BLaER1 treated with 17β-estradiol and CSF1 and Interleukin-3, amounts not matched to agents 10 nM and 100 nM (cell line): ENCODE results near the gene DDR2.

Source experiments
- H3K27ac ChIP-seq, 11 experiments: shearing (Covaris generic); formaldehyde crosslinking; 2 replicates each; pipeline ENCODE4 v1.8.1; 2022
- H3K27me3 ChIP-seq, 11 experiments: shearing (Covaris generic); formaldehyde crosslinking; 2 replicates each; pipeline ENCODE4 v1.8.1; 2022
- H3K36me3 ChIP-seq, 11 experiments: shearing (Covaris generic); formaldehyde crosslinking; 2 replicates each; pipeline ENCODE4 v1.8.1; 2022
- H3K4me1 ChIP-seq, 10 experiments: shearing (Covaris generic); formaldehyde crosslinking; 2 replicates each; pipeline ENCODE4 v1.8.1; 2022
- H3K4me2 ChIP-seq, 11 experiments: shearing (Covaris generic); formaldehyde crosslinking; 2 replicates each; pipeline ENCODE4 v1.8.1; 2022
- H3K4me3 ChIP-seq, 10 experiments: shearing (Covaris generic); formaldehyde crosslinking; 2 replicates each; pipeline ENCODE4 v1.8.1; 2022
- H3K9ac ChIP-seq, 11 experiments: shearing (Covaris generic); formaldehyde crosslinking; 2 replicates each; pipeline ENCODE4 v1.8.1; 2022
- H3K9me3 ChIP-seq, 11 experiments: shearing (Covaris generic); formaldehyde crosslinking; replicated peaks in 1 of 11; 2 replicates each; pipeline ENCODE4 v1.8.1; 2022
- H4K20me1 ChIP-seq, 11 experiments: shearing (Covaris generic); formaldehyde crosslinking; 2 replicates each; pipeline ENCODE4 v1.8.1; 2022
- Cebpa-rat ChIP-seq, 11 experiments: shearing (Covaris generic); IDR thresholded peaks; 2 replicates each; pipeline ENCODE4 v1.8.1; 2022

The DDR2 gene

DNA sequence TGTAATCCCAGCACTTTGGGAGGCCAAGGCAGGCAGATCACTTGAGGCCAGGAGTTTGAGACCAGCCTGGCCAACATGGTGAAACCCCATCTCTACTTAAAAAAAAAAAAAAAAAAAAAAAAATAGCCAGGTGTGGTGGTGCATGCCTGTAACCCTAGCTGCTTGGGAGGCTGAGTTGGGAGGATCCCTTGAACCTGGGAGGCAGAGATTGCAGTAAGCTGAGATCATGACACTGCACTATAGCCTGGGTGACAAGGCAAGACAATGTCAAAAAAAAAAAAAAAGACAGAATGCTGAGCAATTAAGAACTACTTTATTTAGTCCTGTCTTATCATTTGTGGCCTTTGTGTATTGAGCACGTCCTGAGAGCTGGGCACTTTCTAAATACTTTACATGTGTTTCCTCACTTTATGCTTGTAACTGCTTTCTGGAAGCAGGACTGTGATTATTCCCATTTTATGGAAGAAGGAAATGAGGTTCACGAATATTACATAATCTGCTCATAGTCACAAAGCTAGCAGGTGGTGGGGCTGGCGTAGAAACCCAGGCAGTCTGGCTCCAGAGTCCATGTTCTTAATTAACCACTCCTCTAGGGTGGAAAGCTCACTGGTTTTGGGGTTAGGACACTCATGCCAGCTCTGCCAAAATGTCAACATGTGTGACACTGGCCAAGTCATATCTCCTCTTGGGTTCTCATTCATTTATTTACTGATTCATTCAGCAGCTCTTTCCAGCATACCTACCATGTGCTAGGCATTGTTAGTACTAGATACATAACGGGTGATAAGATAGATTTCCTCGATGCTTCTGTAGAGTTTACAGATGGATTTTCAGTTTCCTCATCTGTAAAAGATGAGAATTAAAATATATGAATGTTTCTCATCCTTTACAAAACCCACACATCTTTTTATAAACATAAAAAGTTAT is 57.7 kb downstream of the DDR2 start:
- Histone ChIP-seq H3K27me3 (no peaks in the 10 kb centered on the region), H4K20me1 (no peaks in the 10 kb centered on the region), H3K27ac (peak overlapping the region in 4 of 11 experiments; percentile 15 to 53 (median 32); a peak in 1 of 22 replicates), H3K36me3 (no peaks in the 10 kb centered on the region), H3K9me3 (no peaks in the 10 kb centered on the region), H3K9ac (no peak overlapping the region), H3K4me2 (peak overlapping the region in 6 of 11 experiments; percentile 26 to 52 (median 40); a peak in 6 of 22 replicates), H3K4me1 (peaks cover 0 to 14% (median 12%) of the 10 kb centered on the region in 10 experiments; a peak in 16 of 20 replicates), H3K4me3 (no peak overlapping the region)
- no peak for TF ChIP-seq Cebpa-rat (IDR thresholded peaks at IDR 0.05)

- H4K20me1 ChIP-seq: no peaks in the 10 kb centered on the region
- no peaks in the 10 kb centered on the region for H3K9me3 ChIP-seq
- H3K4me3 ChIP-seq: no peak overlapping the region
- H3K27ac ChIP-seq: peak overlapping the region in 6 of 11 experiments; percentile 4 to 53 (median 32); a peak in 6 of 22 replicates
- H3K27me3 ChIP-seq: no peaks in the 10 kb centered on the region
- no peak for TF ChIP-seq Cebpa-rat (IDR thresholded peaks at IDR 0.05)
- H3K9ac ChIP-seq: no peak overlapping the region
- H3K4me2 ChIP-seq: peak overlapping the region in 10 of 11 experiments; percentile 2 to 52 (median 40); a peak in 18 of 22 replicates
- peaks cover 0 to 14% (median 12%) of the 10 kb centered on the region in 10 experiments; a peak in 16 of 20 replicates for H3K4me1 ChIP-seq
- H3K36me3 ChIP-seq: no peaks in the 10 kb centered on the region
Measured at GRCh38 chr1:162690672-162691434, 58.6 kb downstream of the DDR2 start.

DNA sequence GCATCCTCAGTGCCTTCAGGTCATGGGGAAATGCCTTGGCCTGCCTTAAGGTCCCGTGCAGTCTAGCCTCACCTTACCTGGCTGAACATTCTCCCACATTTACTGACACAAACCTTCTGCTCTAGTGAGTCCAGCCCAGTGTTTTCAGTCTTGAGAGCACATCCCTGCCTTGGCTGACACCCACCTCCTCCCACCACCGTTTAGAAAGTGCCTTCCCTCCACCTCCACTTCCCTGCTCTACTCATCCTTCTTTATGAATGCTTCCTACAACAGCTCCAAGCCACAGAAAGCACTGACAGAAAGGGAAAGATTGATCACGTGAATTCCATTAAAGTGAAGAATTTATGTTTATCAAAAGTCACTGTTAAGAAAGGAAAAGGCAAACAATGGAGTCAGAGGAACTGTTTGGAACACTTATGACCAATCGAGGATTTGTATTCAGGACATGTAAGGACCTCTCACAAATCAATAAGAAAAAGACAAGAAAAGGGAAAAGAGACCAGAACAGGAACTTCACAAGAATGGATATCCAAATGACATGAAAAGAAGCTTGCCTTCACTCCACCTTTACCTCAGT is 59.8 kb downstream of the DDR2 start:
- Histone ChIP-seq H3K36me3 (no peaks in the 10 kb centered on the region), H3K27ac (no peak overlapping the region), H3K27me3 (no peaks in the 10 kb centered on the region), H3K4me3 (no peak overlapping the region), H3K4me2 (no peak overlapping the region), H3K9ac (no peak overlapping the region), H4K20me1 (no peaks in the 10 kb centered on the region), H3K4me1 (peaks cover 0 to 14% (median 12%) of the 10 kb centered on the region in 10 experiments; a peak in 16 of 20 replicates), H3K9me3 (no peaks in the 10 kb centered on the region)
- no peak for TF ChIP-seq Cebpa-rat (IDR thresholded peaks at IDR 0.05)

GRCh38 chr1:162694911-162695310 is 62.6 kb downstream of the DDR2 start:
- Histone ChIP-seq H3K4me2 (no peak overlapping the region), H3K4me1 (peaks cover 0 to 14% (median 12%) of the 10 kb centered on the region in 10 experiments; a peak in 16 of 20 replicates), H3K27me3 (no peaks in the 10 kb centered on the region), H3K36me3 (no peaks in the 10 kb centered on the region), H3K9ac (no peak overlapping the region), H3K9me3 (no peaks in the 10 kb centered on the region), H3K4me3 (no peak overlapping the region), H3K27ac (no peak overlapping the region), H4K20me1 (no peaks in the 10 kb centered on the region)
- no peak for TF ChIP-seq Cebpa-rat (IDR thresholded peaks at IDR 0.05)

GRCh38 chr1:162695687-162696086 is 63.4 kb downstream of the DDR2 start:
- Histone ChIP-seq H3K27ac (no peak overlapping the region), H3K9me3 (no peaks in the 10 kb centered on the region), H3K9ac (no peak overlapping the region), H4K20me1 (no peaks in the 10 kb centered on the region), H3K4me3 (no peak overlapping the region), H3K4me1 (peaks cover 0 to 8% (median 6%) of the 10 kb centered on the region in 10 experiments; a peak in 16 of 20 replicates), H3K27me3 (no peaks in the 10 kb centered on the region), H3K36me3 (no peaks in the 10 kb centered on the region), H3K4me2 (no peak overlapping the region)
- TF ChIP-seq Cebpa-rat (IDR thresholded peaks at IDR 0.05): no peak

DNA sequence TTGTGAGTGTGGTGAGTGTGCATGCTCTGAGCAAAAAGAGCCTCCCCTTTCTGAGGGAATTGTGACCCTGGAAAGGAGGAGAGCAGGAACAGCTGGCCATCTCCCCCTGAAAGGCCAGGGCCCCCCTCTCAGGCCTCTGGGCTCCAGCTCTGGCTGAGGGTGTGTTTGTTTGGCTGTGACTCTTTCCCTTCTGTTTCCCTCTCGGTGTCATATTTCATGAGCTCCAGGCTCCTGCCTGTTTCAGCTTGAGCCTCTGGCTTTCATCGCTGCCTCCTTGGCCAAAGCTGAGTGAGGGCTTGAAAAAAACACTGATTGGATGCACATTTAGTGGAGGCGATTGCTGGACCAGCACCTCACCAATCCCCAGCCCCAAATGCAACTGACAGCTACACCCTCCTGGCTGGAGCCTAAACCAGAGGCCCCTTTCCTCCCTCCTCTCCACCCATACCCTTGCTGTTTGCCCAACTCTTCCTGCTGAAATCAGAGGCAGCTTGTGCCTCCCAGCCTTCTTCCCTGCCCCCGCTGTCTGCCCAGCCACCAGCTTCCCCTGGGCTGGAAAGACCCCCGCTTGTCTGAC is 64.1 kb downstream of the DDR2 start:
- no peak for TF ChIP-seq Cebpa-rat (IDR thresholded peaks at IDR 0.05)
- Histone ChIP-seq H3K27ac (no peak overlapping the region), H3K4me1 (peaks cover 0 to under 1% (median 0%) of the 10 kb centered on the region in 10 experiments; a peak in 4 of 20 replicates), H3K9ac (no peak overlapping the region), H3K36me3 (no peaks in the 10 kb centered on the region), H3K27me3 (no peaks in the 10 kb centered on the region), H3K9me3 (no peaks in the 10 kb centered on the region), H3K4me2 (no peak overlapping the region), H4K20me1 (no peaks in the 10 kb centered on the region), H3K4me3 (no peak overlapping the region)

DNA sequence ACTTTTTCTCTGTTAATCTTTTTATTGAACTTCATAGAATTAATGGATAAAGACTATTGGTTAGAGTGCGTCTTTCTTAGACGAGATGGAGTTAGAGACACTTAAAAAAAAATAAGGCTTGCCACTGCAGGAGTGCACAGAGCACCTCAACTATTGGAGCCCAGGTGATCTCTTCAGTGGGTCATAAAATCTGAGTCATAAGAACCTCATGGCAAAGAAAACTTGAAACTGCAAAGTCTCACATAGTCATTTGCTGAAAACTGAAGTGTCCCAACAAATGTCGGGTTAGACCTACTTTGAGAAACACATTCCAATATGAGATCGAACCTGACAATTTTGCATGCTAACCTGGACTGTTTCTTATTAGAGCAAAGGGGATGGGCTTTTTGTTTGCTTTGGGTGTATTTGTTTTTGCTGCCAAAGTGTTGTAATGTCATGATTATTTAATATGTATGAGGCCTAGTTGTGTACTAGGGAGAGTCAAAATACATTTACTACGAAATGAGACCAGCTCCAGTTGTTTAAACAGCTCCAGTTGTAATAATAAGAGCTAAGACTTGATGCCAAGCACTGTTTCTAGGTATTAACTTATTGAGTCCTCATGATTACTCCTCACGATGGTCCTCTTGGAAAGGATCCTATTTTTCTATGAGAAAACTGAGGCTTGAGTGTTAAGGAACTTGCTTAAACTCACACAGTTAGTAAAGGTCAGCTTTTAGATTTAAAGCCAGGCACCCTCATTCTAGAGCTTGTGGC is 65.1 kb downstream of the DDR2 start:
- H3K9me3 ChIP-seq: no peaks in the 10 kb centered on the region
- no peak for TF ChIP-seq Cebpa-rat (IDR thresholded peaks at IDR 0.05)
- no peaks in the 10 kb centered on the region for H3K4me1 ChIP-seq
- no peaks in the 10 kb centered on the region for H3K36me3 ChIP-seq
- H3K9ac ChIP-seq: no peak overlapping the region
- no peak overlapping the region for H3K4me2 ChIP-seq
- no peak overlapping the region for H3K27ac ChIP-seq
- H3K27me3 ChIP-seq: no peaks in the 10 kb centered on the region
- H3K4me3 ChIP-seq: no peak overlapping the region
- H4K20me1 ChIP-seq: no peaks in the 10 kb centered on the region

DNA sequence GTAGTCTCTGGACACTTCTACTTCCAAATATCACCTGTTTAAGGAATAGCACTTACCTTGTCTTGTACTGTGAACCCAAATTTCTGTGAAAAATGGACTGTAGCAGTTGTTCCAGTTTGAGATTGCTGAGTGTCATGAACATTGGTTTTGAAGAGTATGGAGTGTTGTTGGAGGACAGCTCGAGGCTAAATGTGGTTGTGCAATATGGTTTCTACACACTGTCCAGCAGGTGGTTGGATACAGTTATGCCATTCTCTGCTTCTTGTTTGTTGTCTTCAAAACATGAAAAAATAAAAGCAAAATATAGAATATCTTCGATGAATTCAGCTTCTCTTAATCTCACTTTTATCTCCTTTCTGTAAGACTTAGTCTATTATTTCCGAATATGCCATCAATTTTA is 67.1 kb downstream of the DDR2 start:
- Histone ChIP-seq H3K4me2 (no peak overlapping the region), H3K27me3 (no peaks in the 10 kb centered on the region), H3K4me3 (no peak overlapping the region), H3K27ac (no peak overlapping the region), H3K9ac (no peak overlapping the region), H4K20me1 (no peaks in the 10 kb centered on the region), H3K36me3 (no peaks in the 10 kb centered on the region), H3K4me1 (no peaks in the 10 kb centered on the region), H3K9me3 (no peaks in the 10 kb centered on the region)
- TF ChIP-seq Cebpa-rat (IDR thresholded peaks at IDR 0.05): no peak
